Thyroid gland (tissue), 4 donors: ENCODE results near the gene PRSS12.

Source experiments
- CTCF ChIP-seq, 6 experiments: fragments of 200-600 bp in 3 of 6; fragments of 450-650 bp in 3 of 6; sonication (generic) in 3 of 6; IDR thresholded peaks; one replicate each; pipeline ENCODE4 v1.5.1; 2016 to 2019; ENCODE audit warnings: antibody characterized with exemption in 6 of 6, mild to moderate bottlenecking in 2 of 6, inconsistent platforms in 1 of 6, moderate library complexity in 1 of 6
- POLR2A ChIP-seq, 2 donors: fragments of 450-650 bp; IDR thresholded peaks; one replicate each; pipeline ENCODE4 v1.6.1; 2017; ENCODE audit warnings: antibody characterized with exemption in 2 of 2, mild to moderate bottlenecking in 2 of 2, moderate library complexity in 1 of 2

- TF ChIP-seq CTCF (IDR thresholded peaks at IDR 0.05) (no peak), POLR2A (IDR thresholded peaks at IDR 0.05) (no peak)
Measured at GRCh38 chr4:118318931-118319330, 33.9 kb downstream of the PRSS12 start.
